Measurements from ENCODE around the gene KCNQ1.

Gene KCNQ1

GRCh38 chr11:2462986-2463765 lies 18.4 kb downstream of the KCNQ1 start:
- FAIRE-seq, result no peak
- TF ChIP-seq POLR2A (IDR thresholded peaks at IDR 0.05; ENCODE audit: low read depth, low read length) (no peak), PAX5 (IDR thresholded peaks at IDR 0.05; ENCODE audit: insufficient read depth, low read length, severe bottlenecking) (no peak), POLR2AphosphoS5 (IDR thresholded peaks at IDR 0.05; ENCODE audit: low read depth, low read length) (no peak), TAF1 (IDR thresholded peaks at IDR 0.05; ENCODE audit: low read depth, low read length) (no peak), POU2F2 (IDR thresholded peaks at IDR 0.05; ENCODE audit: low read depth, low read length) (no peak), SPI1 (IDR thresholded peaks at IDR 0.05; ENCODE audit: low read depth, low read length) (no peak)
- DNase-seq (ENCODE audit: insufficient read length, low spot score), result no peak

DNA sequence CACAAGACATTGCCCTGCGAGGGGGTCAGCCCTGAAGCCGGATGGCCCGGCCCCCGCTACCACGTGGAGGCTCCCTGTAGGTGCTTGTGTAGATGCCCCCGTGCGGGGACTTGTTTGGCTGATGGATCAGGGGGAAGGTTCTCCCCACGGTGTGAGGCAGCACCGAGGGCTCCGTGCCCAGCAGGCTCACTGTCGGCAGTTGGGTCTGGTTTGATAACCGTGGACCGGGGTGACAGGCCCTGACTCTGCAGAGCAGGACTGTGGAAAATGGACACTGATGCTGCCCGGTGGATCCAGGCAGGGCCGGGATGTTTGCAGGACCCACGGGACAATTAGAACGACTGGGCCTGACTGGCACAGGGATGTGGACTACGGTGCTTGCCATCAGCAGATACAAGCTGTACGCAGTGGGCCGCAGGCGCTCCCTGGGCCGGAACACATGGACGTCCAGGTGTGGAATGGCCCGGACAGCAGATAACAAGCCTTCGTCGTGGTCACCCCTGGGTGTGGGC lies 19.0 kb downstream of the KCNQ1 start:
- no peak for DNase-seq (ENCODE audit: insufficient read length, low spot score)
- no peak for FAIRE-seq
- TF ChIP-seq SPI1 (IDR thresholded peaks at IDR 0.05; ENCODE audit: low read depth, low read length) (no peak), POLR2AphosphoS5 (IDR thresholded peaks at IDR 0.05; ENCODE audit: low read depth, low read length) (no peak), POLR2A (IDR thresholded peaks at IDR 0.05; ENCODE audit: low read depth, low read length) (no peak), POU2F2 (IDR thresholded peaks at IDR 0.05; ENCODE audit: low read depth, low read length) (no peak), PAX5 (IDR thresholded peaks at IDR 0.05; ENCODE audit: insufficient read depth, low read length, severe bottlenecking) (no peak), TAF1 (IDR thresholded peaks at IDR 0.05; ENCODE audit: low read depth, low read length) (no peak)

DNA sequence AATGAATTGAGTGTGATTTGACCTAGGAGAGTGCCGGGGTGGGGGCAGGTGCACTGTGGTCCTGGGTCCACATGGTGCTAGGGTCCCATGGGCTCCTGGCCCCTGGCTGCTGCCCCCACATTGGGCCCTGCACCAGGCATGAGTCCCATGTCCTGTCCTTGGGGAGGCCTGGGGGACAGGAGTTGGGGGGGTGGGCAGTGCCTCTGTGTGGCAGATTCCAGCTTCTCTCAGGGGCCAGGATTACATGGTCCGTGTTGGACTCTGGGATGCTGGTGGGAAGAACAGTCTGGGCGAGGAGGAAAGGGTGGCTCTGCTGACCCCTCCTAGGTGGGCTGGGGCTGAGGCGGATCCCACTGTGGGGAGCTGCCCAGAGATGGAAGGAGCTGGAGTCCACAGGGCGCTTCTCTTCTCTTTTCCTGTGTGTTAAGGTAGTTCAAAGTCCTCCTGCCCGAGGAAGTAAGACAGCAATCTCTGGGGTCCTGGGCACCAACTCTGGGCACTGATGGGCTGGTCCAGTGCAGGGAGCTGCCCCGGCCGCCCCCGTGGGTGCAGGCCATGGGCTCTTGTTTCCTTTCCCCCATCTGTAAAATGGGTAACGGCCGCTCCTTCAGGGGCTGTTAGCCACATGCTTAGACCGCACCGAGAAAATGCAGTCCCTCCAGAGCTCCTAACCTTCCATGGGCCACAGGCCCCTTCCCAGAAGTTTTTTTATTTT lies 19.8 kb downstream of the KCNQ1 start:
- TF ChIP-seq POLR2A (IDR thresholded peaks at IDR 0.05; ENCODE audit: low read depth, low read length), result no peak
- TF ChIP-seq SPI1 (IDR thresholded peaks at IDR 0.05; ENCODE audit: low read depth, low read length), result no peak
- no peak for TF ChIP-seq POU2F2 (IDR thresholded peaks at IDR 0.05; ENCODE audit: low read depth, low read length)
- TF ChIP-seq POLR2AphosphoS5 (IDR thresholded peaks at IDR 0.05; ENCODE audit: low read depth, low read length), result no peak
- no peak for TF ChIP-seq TAF1 (IDR thresholded peaks at IDR 0.05; ENCODE audit: low read depth, low read length)
- no peak for TF ChIP-seq PAX5 (IDR thresholded peaks at IDR 0.05; ENCODE audit: insufficient read depth, low read length, severe bottlenecking)
- no peak for DNase-seq (ENCODE audit: insufficient read length, low spot score)
- FAIRE-seq, result no peak

- TF ChIP-seq POU2F2 (IDR thresholded peaks at IDR 0.05; ENCODE audit: low read depth, low read length) (no peak), POLR2AphosphoS5 (IDR thresholded peaks at IDR 0.05; ENCODE audit: low read depth, low read length) (no peak), POLR2A (IDR thresholded peaks at IDR 0.05; ENCODE audit: low read depth, low read length) (no peak), SPI1 (IDR thresholded peaks at IDR 0.05; ENCODE audit: low read depth, low read length) (no peak), TAF1 (IDR thresholded peaks at IDR 0.05; ENCODE audit: low read depth, low read length) (no peak), PAX5 (IDR thresholded peaks at IDR 0.05; ENCODE audit: insufficient read depth, low read length, severe bottlenecking) (no peak)
- DNase-seq (ENCODE audit: insufficient read length, low spot score) (no peak), FAIRE-seq (no peak)
Measured at GRCh38 chr11:2465202-2466068, 20.6 kb downstream of the KCNQ1 start.

- no peak for DNase-seq (ENCODE audit: insufficient read length, low spot score)
- no peak for FAIRE-seq
- TF ChIP-seq POLR2A (IDR thresholded peaks at IDR 0.05; ENCODE audit: low read depth, low read length) (no peak), POLR2AphosphoS5 (IDR thresholded peaks at IDR 0.05; ENCODE audit: low read depth, low read length) (no peak), TAF1 (IDR thresholded peaks at IDR 0.05; ENCODE audit: low read depth, low read length) (no peak)
Measured at GRCh38 chr11:2466069-2466801, 21.4 kb downstream of the KCNQ1 start.

GRCh38 chr11:2466869-2467694 lies 22.3 kb downstream of the KCNQ1 start:
- TF ChIP-seq SPI1 (IDR thresholded peaks at IDR 0.05; ENCODE audit: low read depth, low read length) (0 out of 2 replicates have a peak, but pooled peaks have one; percentile 11), PAX5 (IDR thresholded peaks at IDR 0.05; ENCODE audit: insufficient read depth, low read length, severe bottlenecking) (no peak)
- FAIRE-seq (peak; percentile 72), DNase-seq (ENCODE audit: insufficient read length, low spot score) (peak; percentile 84)

- DNase-seq (ENCODE audit: insufficient read length, low spot score), result no peak
- TF ChIP-seq POLR2A (IDR thresholded peaks at IDR 0.05; ENCODE audit: low read depth, low read length), result no peak
- TF ChIP-seq POU2F2 (IDR thresholded peaks at IDR 0.05; ENCODE audit: low read depth, low read length), result no peak
- no peak for TF ChIP-seq PAX5 (IDR thresholded peaks at IDR 0.05; ENCODE audit: insufficient read depth, low read length, severe bottlenecking)
- TF ChIP-seq SPI1 (IDR thresholded peaks at IDR 0.05; ENCODE audit: low read depth, low read length), result no peak
- no peak for TF ChIP-seq POLR2AphosphoS5 (IDR thresholded peaks at IDR 0.05; ENCODE audit: low read depth, low read length)
Measured at GRCh38 chr11:2467695-2468055, 22.9 kb downstream of the KCNQ1 start.

More at GRCh38 chr11:2467695-2468055, 22.9 kb downstream of the KCNQ1 start:
- FAIRE-seq, result no peak

All from GM12891 (cell line).